Measurements from ENCODE around the gene ENC1.

The ENC1 gene

DNA sequence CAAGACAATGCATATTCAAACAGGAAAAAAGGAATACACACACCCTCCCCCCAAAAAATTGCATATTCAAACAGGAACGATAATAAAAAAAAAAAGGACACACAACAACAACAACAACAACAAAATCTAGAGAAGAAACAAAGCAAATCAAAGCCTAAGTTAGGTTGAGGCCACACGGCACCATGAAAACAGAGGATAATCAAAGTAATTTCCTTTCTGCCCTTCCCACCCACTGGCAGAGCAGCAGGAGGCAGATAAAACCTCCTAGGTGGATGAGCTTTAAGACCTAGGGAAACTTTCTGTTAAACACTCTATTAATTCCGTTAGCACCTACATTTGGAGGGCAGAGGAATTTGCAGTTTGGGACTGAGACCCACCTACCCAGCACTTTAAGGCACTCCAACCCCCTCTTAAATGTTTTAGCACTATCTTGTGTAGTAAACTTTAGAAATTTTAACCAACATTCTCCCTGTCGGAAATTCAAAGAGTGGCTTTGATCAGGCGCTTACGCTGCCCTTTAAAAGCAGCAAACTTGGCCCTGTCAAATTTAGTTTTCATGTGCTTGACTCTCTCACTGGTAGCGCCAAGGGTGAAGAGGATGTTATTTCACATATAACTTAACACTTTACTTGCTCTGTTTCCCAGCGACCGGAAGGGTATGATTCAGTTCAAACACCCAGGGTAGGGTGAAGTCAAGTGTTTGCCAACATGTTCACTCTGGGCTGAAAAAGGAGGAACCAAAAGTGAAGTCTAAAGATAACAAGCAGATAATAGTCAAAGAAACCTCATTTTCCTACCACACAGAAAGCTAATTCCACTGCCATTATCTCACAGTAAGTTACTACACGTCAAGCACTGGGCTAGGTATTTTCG is 9.2 kb downstream of the ENC1 start:
- no peak for DNase-seq (ENCODE audit: low read depth in 2 of 2)

DNA sequence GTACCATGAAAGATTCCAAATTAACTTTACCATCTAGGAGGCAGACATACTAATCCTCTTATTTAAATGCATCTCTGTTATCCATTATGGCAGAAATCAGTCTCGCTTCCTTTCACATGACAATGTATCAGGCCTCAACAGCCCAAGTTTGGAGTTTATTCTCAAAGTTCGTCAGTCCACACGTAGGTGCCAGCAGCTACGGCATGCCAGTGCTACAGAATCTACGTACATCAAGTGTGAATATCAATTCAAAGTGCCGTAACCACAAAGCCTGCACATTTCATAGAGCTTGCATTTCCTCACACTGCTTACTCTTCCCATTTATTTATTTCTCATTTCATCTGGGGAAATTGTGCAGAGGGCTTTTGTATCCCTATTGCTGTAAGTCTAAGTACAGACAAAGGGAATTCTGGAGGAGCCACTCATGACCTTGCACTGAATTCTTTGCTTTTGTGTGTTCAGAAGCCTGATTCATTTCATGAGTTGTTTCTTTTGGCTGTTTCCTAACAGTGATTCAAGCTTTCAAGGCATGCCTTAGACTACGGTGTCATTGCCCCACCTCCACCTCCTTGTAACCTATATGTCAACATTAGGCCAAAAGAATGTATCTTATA is 10.0 kb downstream of the ENC1 start:
- no peak for DNase-seq (ENCODE audit: low read depth in 2 of 2)

DNA sequence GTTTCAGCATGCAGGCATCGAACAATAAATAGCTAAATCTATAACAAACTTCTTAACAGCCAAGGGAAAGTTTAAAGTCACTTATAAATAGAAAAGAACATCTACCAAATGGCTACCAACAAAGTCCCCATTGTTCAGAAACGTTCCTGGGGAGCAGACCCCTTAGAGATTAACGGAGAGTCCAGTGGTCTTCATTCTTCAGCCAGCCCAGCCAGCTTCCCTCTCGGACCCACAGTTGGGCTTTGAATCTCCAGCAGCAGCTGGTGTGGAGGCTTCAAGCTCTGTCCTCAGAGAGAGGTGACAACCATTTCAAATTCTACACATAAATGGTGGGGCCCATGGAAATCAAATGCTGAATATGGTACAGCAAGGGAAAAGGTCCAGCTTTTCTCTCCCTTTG is 11.2 kb downstream of the ENC1 start:
- DNase-seq (ENCODE audit: low read depth in 2 of 2) = no peak

DNA sequence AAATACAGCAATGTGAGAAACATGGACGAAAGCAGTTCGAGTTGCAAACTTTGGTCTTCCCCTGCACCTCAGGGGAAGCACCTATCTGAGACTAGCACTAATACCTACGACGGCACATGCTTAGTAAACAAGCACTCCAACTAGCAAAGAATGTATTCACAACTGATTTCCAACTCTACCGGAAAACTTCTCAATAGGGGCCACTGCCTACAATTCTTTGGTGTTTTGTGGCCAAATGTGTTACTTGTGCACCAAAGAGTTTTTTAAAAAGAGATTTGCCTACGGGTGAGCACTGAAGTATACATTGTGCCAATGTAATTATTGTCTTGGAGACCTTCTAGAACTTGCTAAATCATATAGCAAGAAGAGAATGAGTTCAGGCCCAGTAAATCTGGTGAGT is 12.2 kb downstream of the ENC1 start:
- no peak for DNase-seq (ENCODE audit: low read depth in 2 of 2)

DNA sequence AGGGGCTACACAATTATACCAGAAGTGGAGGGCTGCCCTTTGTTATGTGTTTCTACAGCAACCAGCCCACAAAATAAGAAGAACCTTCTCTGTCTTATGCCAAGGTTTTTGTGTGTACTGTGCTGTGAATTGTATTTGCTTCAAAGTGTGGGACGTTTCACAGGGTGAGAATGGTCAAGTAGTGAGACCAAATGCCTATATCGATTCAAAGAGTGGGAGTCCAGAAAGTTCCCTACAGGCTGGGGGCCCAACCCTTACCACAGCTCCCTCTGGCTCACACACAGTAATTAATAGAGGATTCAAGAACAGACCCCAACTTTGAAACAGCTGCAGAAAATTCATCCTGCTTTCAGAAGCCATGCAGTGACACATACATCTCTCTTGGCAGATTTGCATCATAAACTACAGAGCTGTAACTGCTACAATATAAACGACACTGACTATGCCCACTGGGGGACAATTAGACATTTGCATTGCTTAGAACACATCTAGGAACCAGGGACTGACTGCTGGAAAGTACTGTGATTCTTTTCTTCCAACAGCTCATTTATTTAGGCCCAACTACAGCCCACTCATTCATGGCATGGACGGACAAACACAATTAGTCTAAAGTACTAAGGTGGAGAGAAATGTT is 12.8 kb downstream of the ENC1 start:
- no peak for DNase-seq (ENCODE audit: low read depth in 2 of 2)

DNA sequence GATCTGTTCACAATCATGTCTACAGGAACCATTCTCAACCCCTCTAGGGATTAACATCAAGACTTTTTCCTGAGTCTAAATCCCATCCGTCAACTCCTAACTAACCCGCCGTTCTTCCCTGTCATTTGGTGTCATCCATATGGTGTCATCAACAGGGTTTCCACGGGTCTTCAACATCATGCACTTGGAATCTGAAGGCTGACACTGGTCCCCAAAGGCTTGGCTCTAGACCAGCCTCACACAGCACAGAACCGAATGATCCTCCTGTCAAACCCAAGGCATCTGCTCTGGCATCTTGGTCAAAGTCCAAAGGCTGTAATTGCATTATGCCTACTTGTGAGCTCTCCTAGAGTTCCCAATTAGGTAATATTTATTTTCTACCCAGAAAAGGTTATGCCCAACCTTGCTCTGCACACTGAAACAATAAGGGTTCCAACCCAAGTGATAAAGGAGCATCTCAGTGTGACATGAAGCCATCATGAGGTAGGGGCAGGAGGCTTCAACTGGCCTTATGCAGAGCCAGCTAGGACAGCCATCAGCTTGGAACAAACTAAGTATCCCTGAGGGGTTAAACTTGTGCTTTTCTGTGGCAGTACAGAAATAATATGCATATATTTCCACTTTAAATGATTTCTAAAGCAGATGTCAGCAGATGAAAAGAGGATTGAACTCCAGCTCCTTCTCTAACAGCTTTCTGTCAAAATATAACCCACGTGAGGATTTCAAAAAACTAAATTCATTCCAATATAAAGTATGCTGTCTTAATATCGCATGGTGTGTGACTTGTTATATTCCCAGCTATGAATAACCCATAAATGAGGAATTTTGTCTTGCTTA is 13.9 kb downstream of the ENC1 start:
- no peak for DNase-seq (ENCODE audit: low read depth in 2 of 2)

DNA sequence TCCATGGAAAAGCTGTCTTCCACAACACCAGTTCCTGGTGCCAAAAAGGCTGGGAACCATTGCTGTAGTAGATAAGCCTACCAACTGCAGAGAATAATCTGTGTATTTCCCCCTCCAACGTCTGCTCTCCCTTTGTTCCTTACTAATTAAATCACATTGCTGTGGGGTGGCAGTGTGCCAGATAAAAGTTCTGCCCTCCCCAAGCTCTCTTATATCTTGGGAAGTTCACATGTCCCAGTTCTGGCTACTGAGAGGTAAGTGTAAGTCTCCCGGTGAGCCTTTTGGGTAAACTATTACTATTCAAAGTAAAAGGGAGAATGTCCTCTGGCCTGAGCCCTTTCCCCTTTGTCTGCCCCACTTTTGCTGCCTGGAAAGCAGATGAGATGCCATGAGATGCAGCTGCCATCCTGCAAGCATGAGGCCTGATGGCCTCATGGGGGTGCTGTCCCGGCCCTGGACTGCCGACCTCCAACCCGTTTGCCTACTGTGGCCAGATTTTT is 14.7 kb downstream of the ENC1 start:
- DNase-seq (ENCODE audit: low read depth in 2 of 2) = no peak

DNA sequence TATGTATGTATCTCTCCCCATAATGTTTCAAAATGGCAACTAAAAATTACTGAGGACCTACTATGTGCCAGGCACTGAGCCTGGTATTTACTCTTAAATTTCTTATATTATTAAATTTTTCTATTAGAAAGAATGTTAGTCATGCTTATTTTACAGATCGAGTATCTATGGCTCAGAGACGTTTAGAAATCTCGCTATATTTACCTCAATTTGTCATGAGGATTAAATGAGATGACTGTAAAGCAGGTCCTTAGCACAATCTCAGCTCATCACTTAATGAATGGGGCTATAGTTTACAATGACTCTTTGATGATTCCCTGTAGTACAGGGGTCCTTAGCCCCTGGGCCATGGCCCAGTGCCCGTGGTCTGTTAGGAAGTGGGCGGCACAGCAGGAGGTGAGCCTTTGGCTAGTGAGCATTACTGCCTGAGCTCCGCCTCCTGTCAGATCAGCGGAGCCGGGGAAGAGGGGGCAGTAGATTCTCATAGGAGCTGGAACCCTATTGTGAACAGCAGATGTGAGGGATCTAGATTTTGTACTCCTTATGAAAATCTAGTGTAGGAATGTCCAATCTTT is 15.5 kb downstream of the ENC1 start:
- DNase-seq (ENCODE audit: low read depth in 2 of 2) = no peak

DNA sequence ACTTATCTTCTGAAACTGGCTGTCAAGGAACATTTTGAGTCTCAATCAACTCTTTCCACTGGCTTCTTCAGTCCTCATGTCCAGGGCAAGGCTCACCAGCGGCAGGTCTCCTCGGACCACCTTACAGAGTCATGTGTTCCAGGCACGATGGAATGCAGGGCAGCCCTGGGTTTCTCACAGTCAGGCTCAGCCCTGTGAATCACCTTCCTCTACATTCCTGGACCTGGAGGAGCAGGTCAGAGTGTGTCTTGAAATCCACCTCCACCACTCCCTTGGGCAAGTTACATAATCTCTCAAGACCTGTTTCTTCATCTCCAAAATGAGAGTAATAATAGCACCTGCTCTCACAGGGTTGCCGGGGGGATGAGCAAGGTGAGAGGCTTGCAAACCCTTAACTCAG is 16.0 kb downstream of the ENC1 start:
- DNase-seq (ENCODE audit: low read depth in 2 of 2) = no peak

DNA sequence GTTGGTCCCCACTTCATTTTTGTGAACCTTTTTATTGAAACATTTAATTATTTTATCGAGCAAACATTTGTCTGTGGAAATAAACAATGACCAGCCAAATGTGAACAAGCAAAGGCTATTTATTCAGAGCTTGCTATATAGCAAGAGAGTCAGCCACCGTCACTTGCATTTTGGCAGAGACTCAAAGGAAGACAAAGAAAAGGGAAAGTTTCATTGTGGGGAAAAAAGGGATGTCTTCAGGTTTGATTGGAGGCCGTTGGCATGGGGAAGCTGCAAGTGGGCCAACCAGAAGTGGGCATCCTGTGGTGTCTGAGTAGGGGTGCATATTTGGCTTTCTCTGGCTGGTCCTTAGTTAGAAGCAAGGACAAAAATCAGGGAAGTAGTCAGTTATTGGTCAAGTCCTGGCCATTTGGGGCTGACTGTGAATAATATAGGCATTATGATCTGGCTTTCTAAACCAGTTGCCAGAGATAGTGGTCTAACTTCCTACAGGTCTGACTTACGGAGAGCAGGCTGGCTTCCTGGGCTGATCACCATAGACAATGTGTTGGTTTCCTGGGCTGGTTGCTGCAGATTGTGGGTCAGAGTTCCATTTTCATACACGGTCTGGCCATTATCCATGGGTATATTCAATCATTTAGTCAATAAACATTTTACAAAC is 16.6 kb downstream of the ENC1 start:
- no peak for DNase-seq (ENCODE audit: low read depth in 2 of 2)

DNA sequence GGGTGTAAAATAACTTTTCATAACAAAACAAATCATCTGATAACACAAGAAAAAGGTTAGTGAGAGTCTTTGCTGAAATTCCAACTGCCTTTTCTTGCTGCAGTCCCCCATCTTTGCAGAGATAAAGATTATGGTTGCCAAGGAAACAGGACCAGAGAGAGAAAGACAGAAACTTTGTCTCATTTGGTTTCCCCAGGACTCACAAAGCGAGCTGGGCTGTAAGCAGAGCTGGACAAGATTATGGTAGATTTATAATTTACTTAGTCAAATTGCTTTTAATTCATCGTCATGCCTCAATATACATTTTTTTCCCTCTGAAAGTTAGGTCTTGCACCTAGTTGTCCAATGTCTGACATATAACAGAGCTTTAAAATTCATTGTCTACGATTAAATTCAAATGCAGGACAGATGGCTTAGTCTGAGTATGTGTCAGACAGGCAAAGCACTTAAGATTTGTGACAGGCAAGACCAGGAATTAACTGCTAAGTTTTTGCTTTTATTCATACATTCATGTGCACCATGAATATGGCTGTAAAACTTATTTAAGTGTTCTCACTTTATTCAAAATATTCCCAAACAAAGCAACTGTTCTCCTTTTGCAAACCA is 17.4 kb downstream of the ENC1 start:
- no peak for DNase-seq (ENCODE audit: low read depth in 2 of 2)

DNA sequence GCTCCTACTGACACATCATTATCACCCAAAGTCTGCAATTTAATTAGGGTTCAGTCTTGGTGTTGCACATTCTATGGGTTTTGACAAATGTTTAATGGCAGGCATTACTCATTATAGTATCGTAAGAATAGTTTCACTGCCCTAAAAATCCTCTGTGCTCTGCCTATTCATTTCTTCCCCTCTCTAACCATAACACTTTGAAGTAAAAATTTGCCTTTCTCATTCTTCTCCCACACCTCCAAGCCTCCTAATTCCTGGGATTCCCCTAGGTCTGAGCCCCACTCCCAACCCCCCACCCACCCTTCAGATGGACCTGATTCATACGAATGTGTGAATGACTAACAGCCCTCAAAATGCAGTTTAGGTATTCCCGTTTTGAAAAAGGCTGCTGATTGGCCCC is 18.4 kb downstream of the ENC1 start:
- DNase-seq (ENCODE audit: low read depth in 2 of 2) = no peak

DNA sequence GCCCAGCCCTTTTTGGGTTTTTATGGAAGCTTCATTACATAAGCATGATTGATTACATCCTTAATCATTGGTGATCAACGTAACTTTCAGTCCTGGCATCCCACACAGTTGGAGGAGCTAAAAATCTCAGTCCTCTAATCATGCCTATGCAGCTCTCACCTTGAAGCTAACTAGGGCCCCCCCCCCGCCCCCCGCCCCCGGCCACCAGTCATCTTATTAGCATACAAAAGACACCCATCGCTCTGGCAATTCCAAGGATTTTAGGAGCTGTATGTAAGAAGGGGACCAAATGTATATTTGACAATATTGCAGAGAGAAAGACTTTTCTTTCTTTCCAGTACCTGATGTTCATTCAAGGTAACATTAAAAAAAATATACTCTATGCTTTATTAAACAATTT is 19.0 kb downstream of the ENC1 start:
- DNase-seq (ENCODE audit: low read depth in 2 of 2) = no peak

DNA sequence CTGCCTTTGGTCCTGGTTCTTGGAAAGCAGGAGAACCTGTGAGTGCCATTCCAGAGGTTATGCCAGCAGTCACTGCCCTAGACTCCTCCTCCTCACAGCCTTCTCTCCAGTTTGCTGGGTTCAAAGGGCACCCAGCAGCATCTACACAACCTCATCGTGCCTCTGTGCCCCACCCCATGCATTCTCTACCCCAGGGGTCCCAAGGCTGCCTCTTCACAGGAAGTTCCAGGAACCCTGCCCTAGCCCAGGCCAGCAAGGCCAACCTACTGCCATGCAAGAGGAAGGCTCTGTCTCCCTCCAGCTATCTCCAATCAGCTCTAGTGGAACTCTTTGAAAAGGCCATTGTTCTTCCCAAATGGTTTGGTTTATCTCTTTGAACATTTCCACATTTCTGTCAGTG is 21.2 kb downstream of the ENC1 start:
- no peak for DNase-seq (ENCODE audit: low read depth in 2 of 2)

DNA sequence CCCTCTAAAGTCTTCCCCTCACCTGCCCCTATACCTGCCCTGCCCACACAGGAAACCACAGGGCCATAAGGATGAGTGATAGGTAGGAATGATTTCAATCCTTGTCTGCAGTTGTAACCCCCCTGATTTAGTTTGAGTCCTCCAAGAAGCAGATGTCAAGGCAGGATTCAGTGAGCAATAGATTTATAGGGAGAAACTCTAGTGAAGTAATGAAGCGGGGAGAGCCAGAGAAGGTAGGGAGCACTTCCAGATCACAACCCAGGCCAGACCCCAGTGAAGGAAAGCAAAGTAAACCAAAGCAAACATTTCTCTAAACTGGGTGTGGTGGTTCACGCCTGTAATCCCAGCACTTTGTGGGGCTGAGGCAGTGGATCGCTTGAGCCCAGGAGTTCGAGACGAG is 22.4 kb downstream of the ENC1 start:
- no peak for DNase-seq (ENCODE audit: low read depth in 2 of 2)

DNA sequence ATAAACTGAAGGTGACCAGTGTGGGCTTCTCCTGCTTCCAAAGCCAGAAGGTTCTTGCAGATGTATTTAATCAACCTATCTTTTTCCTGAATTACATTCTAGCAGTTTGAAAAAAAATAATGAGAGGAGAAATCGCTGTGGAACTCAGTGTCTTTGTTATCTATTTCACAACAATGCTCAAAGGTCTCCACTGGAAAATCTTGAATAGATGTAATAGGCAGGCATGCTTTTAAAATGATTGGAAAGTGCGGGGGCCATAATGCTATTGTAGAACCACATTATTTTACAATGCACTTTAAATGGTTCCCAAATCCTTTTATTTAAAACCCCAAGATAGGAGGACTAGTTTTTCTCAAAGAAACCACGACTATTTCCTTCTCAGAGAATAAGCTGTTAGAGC is 23.3 kb downstream of the ENC1 start:
- DNase-seq (ENCODE audit: low read depth in 2 of 2) = no peak

DNA sequence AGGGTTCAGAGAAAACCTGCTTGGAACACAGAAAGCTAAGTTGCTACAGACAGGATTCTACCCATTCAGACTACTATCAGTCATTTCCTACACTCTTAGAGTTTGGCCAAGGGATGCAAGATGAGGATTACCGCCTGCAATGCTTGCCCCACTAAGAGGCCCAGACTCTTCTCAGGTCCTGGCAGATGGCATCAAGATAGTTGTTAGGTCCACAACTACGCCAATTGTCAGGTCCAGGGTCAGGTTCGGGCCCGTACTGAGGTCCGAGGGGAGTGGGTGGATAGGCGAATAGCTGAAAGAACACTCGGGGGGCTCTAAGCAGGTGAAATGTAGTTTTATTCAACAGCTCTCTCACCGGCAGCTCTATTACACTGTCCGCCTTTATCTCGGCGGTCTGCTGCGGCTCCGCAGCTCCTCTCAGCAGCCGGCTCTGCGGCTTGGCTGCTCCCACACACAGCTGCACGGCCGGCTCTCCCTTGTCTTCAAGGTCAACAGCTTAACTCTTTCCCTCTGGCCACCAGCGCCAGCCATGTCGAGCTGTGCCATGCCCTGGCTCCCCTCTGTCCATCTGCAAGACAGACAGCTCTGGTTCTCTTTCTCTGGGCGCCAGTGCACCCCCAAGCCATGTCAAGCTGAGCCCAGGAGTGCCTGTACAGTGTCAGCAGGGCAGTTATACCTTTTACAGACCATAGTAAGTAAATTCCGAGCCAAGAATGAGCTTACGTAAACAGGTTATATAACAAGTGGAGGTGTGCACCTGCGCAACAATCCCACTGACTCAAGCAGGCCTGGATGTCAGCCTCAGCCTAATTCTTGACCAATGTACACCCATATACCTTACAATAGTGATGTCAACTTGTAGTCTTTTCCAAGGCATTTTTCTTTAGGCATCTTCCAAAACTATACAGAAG is 24.0 kb downstream of the ENC1 start:
- no peak for DNase-seq (ENCODE audit: low read depth in 2 of 2)

DNA sequence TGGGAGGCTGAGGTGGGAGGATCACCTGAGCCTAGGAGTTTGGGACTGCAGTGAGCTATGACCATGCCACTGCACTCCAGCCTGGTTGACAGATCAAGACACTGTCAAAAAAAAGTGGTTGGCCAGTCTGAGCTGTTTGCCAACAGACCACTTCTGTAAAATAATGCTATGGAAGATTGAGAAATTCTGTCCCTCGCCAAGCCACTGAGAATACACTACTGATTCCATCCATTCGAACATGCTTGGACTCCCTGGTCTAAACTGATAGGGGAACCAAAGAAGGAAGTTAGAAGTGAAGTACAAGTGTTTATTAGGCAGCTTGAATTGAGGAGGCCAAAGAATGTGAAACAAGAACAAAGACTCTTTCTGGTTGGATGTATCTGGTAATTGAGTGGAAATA is 27.2 kb downstream of the ENC1 start:
- no peak for DNase-seq (ENCODE audit: low read depth in 2 of 2)

DNA sequence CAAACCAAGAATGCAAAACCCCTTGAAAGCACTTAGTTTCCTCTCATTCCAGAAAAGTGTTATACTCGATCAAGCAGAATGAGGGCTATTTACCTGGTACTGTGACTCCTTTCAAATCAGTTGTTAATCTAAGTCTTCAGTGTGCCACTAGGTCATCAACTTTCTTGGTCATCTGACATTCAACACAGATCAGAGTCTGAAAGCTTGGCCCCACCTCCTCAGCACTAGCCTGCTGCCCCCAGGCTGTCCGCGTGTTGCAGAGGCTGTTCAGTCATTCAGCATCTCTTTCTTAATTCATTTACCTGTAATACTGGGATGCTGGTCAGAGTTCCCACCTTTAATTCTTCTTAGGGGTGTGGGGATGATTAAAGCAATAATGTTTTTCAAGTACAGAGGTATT is 28.5 kb downstream of the ENC1 start:
- no peak for DNase-seq (ENCODE audit: low read depth in 2 of 2)
